ENCODE results near the gene KRTAP5-10. TPM values are rescaled to one million over a fixed set of nuclear protein-coding genes. Genes with fewer than 3 reads are reported as not detected.

KRTAP5-10 gene
- total RNA-seq, 1 experiment from 2014 or later: 0.20 TPM

GRCh38 chr11:71574418-71574817, 9.1 kb downstream of the KRTAP5-10 start:
- H4K20me1 ChIP-seq (ENCODE audit: insufficient read depth): no peaks in the 10 kb centered on the region

More at GRCh38 chr11:71574418-71574817, 9.1 kb downstream of the KRTAP5-10 start:
- no TSS peak for BruUV-seq (replicated peaks)
- POLR2A ChIA-PET: no interaction called here
- TF ChIP-seq CTCF (IDR thresholded peaks at IDR 0.05 in 2 of 3, conservative IDR thresholded peaks at IDR 0.05 in 1 of 3; ENCODE audit: borderline replicate concordance in 1 of 3, insufficient read depth in 1 of 3, low read depth in 2 of 3, low read length in 2 of 3) (no peak), FOSL1 (IDR thresholded peaks at IDR 0.05; ENCODE audit: low read depth) (no peak), POLR2A (IDR thresholded peaks at IDR 0.05; ENCODE audit: borderline replicate concordance, extremely low read depth, insufficient read depth, insufficient read length) (no peak), SP1 (IDR thresholded peaks at IDR 0.05; ENCODE audit: low read depth) (no peak), ATF3 (IDR thresholded peaks at IDR 0.05) (no peak), JUND (IDR thresholded peaks at IDR 0.05) (no peak), EZH2phosphoT487 (IDR thresholded peaks at IDR 0.05; ENCODE audit: borderline replicate concordance) (no peak), ZNF274 (IDR thresholded peaks at IDR 0.05; ENCODE audit: low read depth, low read length) (no peak)
- Histone ChIP-seq H3K36me3 (ENCODE audit: control insufficient read depth in 1 of 2, insufficient read depth in 2 of 2, low read length in 2 of 2) (no peaks in the 10 kb centered on the region), H3K9ac (ENCODE audit: low read length) (no peak overlapping the region), H3K27ac (ENCODE audit: low read depth, low read length) (no peak overlapping the region), H3K4me3 (replicated peaks in 1 of 2; ENCODE audit: low read depth in 1 of 2, low read length in 2 of 2) (no peak overlapping the region), H3K9me2 (ENCODE audit: insufficient read depth) (no peaks in the 10 kb centered on the region), H3K79me2 (ENCODE audit: insufficient read depth, low read length) (no peaks in the 10 kb centered on the region), H3K4me1 (ENCODE audit: control insufficient read depth in 1 of 2, insufficient read depth in 2 of 2, low read length in 2 of 2) (no peaks in the 10 kb centered on the region), H2AFZ (ENCODE audit: low read depth, low read length, poor library complexity, severe bottlenecking) (no peak overlapping the region), H3K27me3 (ENCODE audit: insufficient read depth, low read length) (peaks cover 7% of the 10 kb centered on the region; the same call in 1 of the 2 replicates), H3K9me3 (ENCODE audit: control insufficient read depth in 1 of 2, insufficient read depth in 1 of 2, low read depth in 1 of 2, low read length in 2 of 2) (no peaks in the 10 kb centered on the region), H3K4me2 (ENCODE audit: low read length) (no peak overlapping the region)
- no peak for ATAC-seq
- DNase-seq (ENCODE audit: low read depth, low spot score): no peak
- RAD21 ChIA-PET (ENCODE audit: low non-redundant PET in 1 of 2, low total read pairs in 2 of 2, uncharacterized antibody in 2 of 2, unreplicated experiment in 2 of 2): interaction anchor here in 1 of 2 experiments (0.7 kb wide), 1 partner anchor 650 kb away, joined by 3 read pairs; no protein-coding TSS in a partner anchor
- CTCF ChIA-PET: no interaction called here
- intact Hi-C loops (cut with micrococcal nuclease): no loop called here

All from HCT116 (cell line).